Measurements from ENCODE around the gene TBC1D1.

Gene TBC1D1

GRCh38 chr4:38046727-38047489 lies 156.0 kb downstream of the TBC1D1 start:
- Mint-ChIP-seq H3K4me3 (no peak overlapping the region), H3K36me3 (ENCODE audit: insufficient read depth) (peaks cover 31% of the 10 kb centered on the region), H3K27ac (ENCODE audit: low read depth) (no peak overlapping the region), H3K9me3 (no peaks in the 10 kb centered on the region), H3K4me1 (no peaks in the 10 kb centered on the region), H3K27me3 (no peaks in the 10 kb centered on the region)
- DNase-seq (ENCODE audit: low spot score in 2 of 2) (no peak), ATAC-seq (replicated peaks; ENCODE audit: extremely low read depth, poor library complexity, severe bottlenecking) (no peak)

DNA sequence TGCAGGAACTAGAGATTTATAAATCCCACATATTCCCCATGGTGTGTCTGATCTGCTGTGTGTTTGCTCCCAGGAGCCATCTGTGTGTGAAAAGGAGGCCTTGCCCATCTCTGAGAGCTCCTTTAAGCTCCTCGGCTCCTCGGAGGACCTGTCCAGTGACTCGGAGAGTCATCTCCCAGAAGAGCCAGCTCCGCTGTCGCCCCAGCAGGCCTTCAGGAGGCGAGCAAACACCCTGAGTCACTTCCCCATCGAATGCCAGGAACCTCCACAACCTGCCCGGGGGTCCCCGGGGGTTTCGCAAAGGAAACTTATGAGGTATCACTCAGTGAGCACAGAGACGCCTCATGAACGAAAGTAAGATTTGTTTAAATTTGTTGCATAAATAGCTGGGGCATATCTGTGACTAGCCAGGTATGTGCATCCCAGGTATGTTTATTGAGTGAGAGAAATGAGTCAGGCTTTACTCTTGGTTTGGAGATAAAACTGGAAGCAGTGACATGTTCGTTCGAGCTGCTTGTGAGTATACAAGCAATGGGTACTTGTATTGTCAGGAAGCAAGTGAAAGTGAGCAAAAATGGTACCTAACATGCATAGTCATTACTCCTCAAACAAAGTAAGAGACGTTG lies 158.8 kb downstream of the TBC1D1 start:
- Mint-ChIP-seq H3K4me3 (no peak overlapping the region), H3K36me3 (ENCODE audit: insufficient read depth) (peaks cover 33% of the 10 kb centered on the region), H3K9me3 (no peaks in the 10 kb centered on the region), H3K27me3 (no peaks in the 10 kb centered on the region), H3K4me1 (no peaks in the 10 kb centered on the region), H3K27ac (ENCODE audit: low read depth) (no peak overlapping the region)
- ATAC-seq (replicated peaks; ENCODE audit: extremely low read depth, poor library complexity, severe bottlenecking), result no peak
- no peak for DNase-seq (ENCODE audit: low spot score in 2 of 2)

GRCh38 chr4:38050560-38051350 lies 159.9 kb downstream of the TBC1D1 start:
- no peak for DNase-seq (ENCODE audit: low spot score in 2 of 2)
- Mint-ChIP-seq H3K27ac (ENCODE audit: low read depth) (no peak overlapping the region), H3K4me3 (no peak overlapping the region), H3K36me3 (ENCODE audit: insufficient read depth) (peaks cover 33% of the 10 kb centered on the region), H3K4me1 (no peaks in the 10 kb centered on the region), H3K9me3 (no peaks in the 10 kb centered on the region), H3K27me3 (no peaks in the 10 kb centered on the region)
- ATAC-seq (replicated peaks; ENCODE audit: extremely low read depth, poor library complexity, severe bottlenecking), result no peak

GRCh38 chr4:38055566-38055965 lies 164.7 kb downstream of the TBC1D1 start:
- ATAC-seq (replicated peaks; ENCODE audit: extremely low read depth, poor library complexity, severe bottlenecking) (no peak), DNase-seq (ENCODE audit: low spot score in 2 of 2) (no peak)
- no peaks in the 10 kb centered on the region for H3K9me3 Mint-ChIP-seq
- H3K4me3 Mint-ChIP-seq, result no peak overlapping the region
- H3K4me1 Mint-ChIP-seq, result no peaks in the 10 kb centered on the region
- H3K27me3 Mint-ChIP-seq, result no peaks in the 10 kb centered on the region
- peaks cover 37% of the 10 kb centered on the region for H3K36me3 Mint-ChIP-seq (ENCODE audit: insufficient read depth)
- H3K27ac Mint-ChIP-seq (ENCODE audit: low read depth), result no peak overlapping the region

- Mint-ChIP-seq H3K36me3 (ENCODE audit: insufficient read depth) (peaks cover 31% of the 10 kb centered on the region), H3K4me3 (no peak overlapping the region), H3K9me3 (no peaks in the 10 kb centered on the region), H3K27me3 (no peaks in the 10 kb centered on the region), H3K4me1 (no peaks in the 10 kb centered on the region), H3K27ac (ENCODE audit: low read depth) (no peak overlapping the region)
- no peak for DNase-seq (ENCODE audit: low spot score in 2 of 2)
- no peak for ATAC-seq (replicated peaks; ENCODE audit: extremely low read depth, poor library complexity, severe bottlenecking)
Observed at GRCh38 chr4:38056011-38056685, 165.3 kb downstream of the TBC1D1 start.

DNA sequence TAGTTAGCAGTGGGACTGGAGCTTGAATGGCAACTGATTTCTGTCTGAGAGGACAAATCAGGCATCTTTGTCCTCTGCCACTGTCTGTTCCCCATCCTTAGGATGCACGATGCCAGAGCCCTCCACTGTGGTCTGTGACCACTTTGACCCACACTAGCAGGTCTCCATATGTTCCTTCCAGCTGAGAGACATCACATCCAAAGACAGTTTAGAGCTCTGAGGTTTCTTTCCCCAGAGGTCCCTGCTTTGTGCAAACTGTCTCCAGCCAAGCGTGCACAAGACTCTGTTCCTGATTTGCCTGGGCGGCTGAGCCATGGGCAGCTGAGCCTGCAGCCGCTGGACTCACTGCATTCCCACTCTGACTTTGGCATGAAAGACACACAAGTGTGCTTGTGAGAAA lies 167.3 kb downstream of the TBC1D1 start:
- H3K27me3 Mint-ChIP-seq, result no peaks in the 10 kb centered on the region
- H3K9me3 Mint-ChIP-seq, result no peaks in the 10 kb centered on the region
- H3K4me1 Mint-ChIP-seq, result peaks cover 12% of the 10 kb centered on the region
- H3K4me3 Mint-ChIP-seq, result no peak overlapping the region
- DNase-seq (ENCODE audit: low spot score in 2 of 2) (no peak), ATAC-seq (replicated peaks; ENCODE audit: extremely low read depth, poor library complexity, severe bottlenecking) (no peak)
- no peak overlapping the region for H3K27ac Mint-ChIP-seq (ENCODE audit: low read depth)
- H3K36me3 Mint-ChIP-seq (ENCODE audit: insufficient read depth), result peaks cover 24% of the 10 kb centered on the region

DNA sequence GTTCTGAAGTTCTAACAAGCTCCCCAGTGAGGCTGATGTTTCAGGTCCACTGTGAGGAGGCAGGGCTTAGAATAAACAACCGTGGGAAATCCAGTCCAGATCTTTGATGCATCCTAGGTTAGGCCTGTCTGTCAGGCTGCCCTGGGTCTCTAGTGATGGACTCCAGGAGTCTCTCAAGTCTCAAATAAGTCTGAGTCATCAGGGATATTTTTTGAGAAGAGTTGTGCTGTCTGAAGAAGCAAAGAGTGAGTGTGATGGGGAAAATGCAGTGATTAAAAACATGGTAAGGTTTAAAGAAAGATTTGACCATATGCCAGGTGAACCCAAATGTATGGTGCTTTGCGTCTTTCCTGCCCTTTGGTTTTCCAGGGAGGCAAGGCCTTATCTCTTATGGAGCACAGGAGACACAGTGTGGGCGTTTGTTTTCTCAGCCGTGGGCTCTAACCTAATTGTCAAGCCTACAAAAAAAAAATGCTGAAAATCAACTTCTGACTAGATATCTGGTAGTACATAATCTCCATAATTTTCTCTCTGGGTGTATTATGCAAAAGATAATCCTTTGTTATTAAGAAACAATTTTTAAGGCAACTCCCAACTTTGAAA lies 170.0 kb downstream of the TBC1D1 start:
- Mint-ChIP-seq H3K36me3 (ENCODE audit: insufficient read depth) (peaks cover 19% of the 10 kb centered on the region), H3K27ac (ENCODE audit: low read depth) (peak overlapping the region; percentile 23), H3K9me3 (no peaks in the 10 kb centered on the region), H3K4me3 (no peak overlapping the region), H3K27me3 (no peaks in the 10 kb centered on the region), H3K4me1 (peaks cover 12% of the 10 kb centered on the region)
- ATAC-seq (replicated peaks; ENCODE audit: extremely low read depth, poor library complexity, severe bottlenecking) (no peak), DNase-seq (ENCODE audit: low spot score in 2 of 2) (no peak)

GRCh38 chr4:38062088-38062775 lies 171.3 kb downstream of the TBC1D1 start:
- no peak for ATAC-seq (replicated peaks; ENCODE audit: extremely low read depth, poor library complexity, severe bottlenecking)
- peaks cover 14% of the 10 kb centered on the region for H3K36me3 Mint-ChIP-seq (ENCODE audit: insufficient read depth)

GRCh38 chr4:38062776-38063097 lies 171.9 kb downstream of the TBC1D1 start:
- Mint-ChIP-seq H3K36me3 (ENCODE audit: insufficient read depth) (peaks cover 12% of the 10 kb centered on the region), H3K27ac (ENCODE audit: low read depth) (no peak overlapping the region), H3K4me1 (peaks cover 12% of the 10 kb centered on the region), H3K9me3 (no peaks in the 10 kb centered on the region), H3K4me3 (peak overlapping the region; percentile 67), H3K27me3 (no peaks in the 10 kb centered on the region)
- DNase-seq (ENCODE audit: low spot score in 2 of 2) (no peak), ATAC-seq (replicated peaks; ENCODE audit: extremely low read depth, poor library complexity, severe bottlenecking) (no peak)

More at GRCh38 chr4:38062088-38062775, 171.3 kb downstream of the TBC1D1 start:
- no peaks in the 10 kb centered on the region for H3K27me3 Mint-ChIP-seq
- H3K4me3 Mint-ChIP-seq, result peak overlapping the region; percentile 67
- H3K4me1 Mint-ChIP-seq, result peaks cover 12% of the 10 kb centered on the region
- peak; percentile 33 to 38 for DNase-seq (ENCODE audit: low spot score in 2 of 2)
- H3K9me3 Mint-ChIP-seq, result no peaks in the 10 kb centered on the region
- no peak overlapping the region for H3K27ac Mint-ChIP-seq (ENCODE audit: low read depth)

- ATAC-seq (replicated peaks; ENCODE audit: extremely low read depth, poor library complexity, severe bottlenecking), result no peak
- Mint-ChIP-seq H3K9me3 (no peaks in the 10 kb centered on the region), H3K4me1 (peaks cover 23% of the 10 kb centered on the region), H3K36me3 (ENCODE audit: insufficient read depth) (peaks cover 14% of the 10 kb centered on the region), H3K27ac (ENCODE audit: low read depth) (no peak overlapping the region), H3K27me3 (no peaks in the 10 kb centered on the region), H3K4me3 (no peak overlapping the region)
- no peak for DNase-seq (ENCODE audit: low spot score in 2 of 2)
Observed at GRCh38 chr4:38065176-38065575, 174.3 kb downstream of the TBC1D1 start.

DNA sequence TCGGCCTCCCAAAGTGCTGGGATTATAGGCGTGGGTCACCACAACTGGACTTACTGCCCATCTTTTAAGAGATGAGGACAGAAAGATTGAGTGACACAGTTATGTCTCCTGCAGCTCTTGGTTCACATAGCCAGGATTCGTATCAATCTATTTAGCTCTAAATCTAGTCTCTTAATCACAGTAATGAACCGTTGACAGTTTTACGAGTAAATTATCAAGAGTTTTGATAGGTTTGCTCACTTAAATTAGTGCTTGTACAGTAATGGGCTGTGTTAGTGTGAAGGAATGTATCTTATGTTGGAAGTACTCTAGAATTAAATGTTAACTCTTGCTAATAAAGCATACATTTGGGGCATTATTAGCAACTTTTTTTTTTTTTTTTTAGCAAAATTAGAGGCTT lies 175.0 kb downstream of the TBC1D1 start:
- H3K36me3 Mint-ChIP-seq (ENCODE audit: insufficient read depth), result peaks cover 14% of the 10 kb centered on the region
- no peaks in the 10 kb centered on the region for H3K27me3 Mint-ChIP-seq
- peaks cover 23% of the 10 kb centered on the region for H3K4me1 Mint-ChIP-seq
- no peaks in the 10 kb centered on the region for H3K9me3 Mint-ChIP-seq
- ATAC-seq (replicated peaks; ENCODE audit: extremely low read depth, poor library complexity, severe bottlenecking), result no peak
- H3K27ac Mint-ChIP-seq (ENCODE audit: low read depth), result no peak overlapping the region
- no peak for DNase-seq (ENCODE audit: low spot score in 2 of 2)
- no peak overlapping the region for H3K4me3 Mint-ChIP-seq

- Mint-ChIP-seq H3K4me1 (peaks cover 23% of the 10 kb centered on the region), H3K4me3 (no peak overlapping the region), H3K36me3 (ENCODE audit: insufficient read depth) (peaks cover 14% of the 10 kb centered on the region), H3K9me3 (no peaks in the 10 kb centered on the region), H3K27me3 (no peaks in the 10 kb centered on the region), H3K27ac (ENCODE audit: low read depth) (no peak overlapping the region)
- DNase-seq (ENCODE audit: low spot score in 2 of 2) (no peak), ATAC-seq (replicated peaks; ENCODE audit: extremely low read depth, poor library complexity, severe bottlenecking) (no peak)
Observed at GRCh38 chr4:38067499-38067898, 176.6 kb downstream of the TBC1D1 start.
